ENCODE measurements around the gene LRRC39. TPM values are rescaled to one million over a fixed set of nuclear protein-coding genes. Genes with fewer than 3 reads are reported as not detected.

The LRRC39 gene
- total RNA-seq = 0.08 and 0.41 TPM in 2 replicates

DNA sequence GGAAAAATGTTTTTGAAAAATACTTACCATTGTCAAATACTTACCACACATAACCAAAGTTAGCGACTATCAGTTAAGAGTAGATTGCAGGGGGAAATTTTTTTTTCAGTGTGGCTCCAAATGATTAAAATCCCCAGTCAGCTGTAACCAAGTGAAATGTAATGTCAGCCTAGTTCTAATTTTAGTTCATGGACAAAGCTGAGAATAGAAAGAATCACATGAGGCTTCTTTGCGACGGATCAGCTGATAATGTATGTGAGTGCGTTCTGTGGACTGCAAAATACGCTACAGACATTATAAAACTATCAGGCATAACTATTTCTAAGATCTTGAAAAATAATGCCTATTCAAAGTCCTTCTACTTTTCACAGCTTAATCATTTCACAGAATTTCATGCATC is at the start of gene LRRC39:
LRRC39 (minus strand) TSS at position 166 of the 400 bp plus-strand sequence. CDS start 9,740 bp downstream, outside the sequence.
- TF ChIP-seq, protein P1, sequence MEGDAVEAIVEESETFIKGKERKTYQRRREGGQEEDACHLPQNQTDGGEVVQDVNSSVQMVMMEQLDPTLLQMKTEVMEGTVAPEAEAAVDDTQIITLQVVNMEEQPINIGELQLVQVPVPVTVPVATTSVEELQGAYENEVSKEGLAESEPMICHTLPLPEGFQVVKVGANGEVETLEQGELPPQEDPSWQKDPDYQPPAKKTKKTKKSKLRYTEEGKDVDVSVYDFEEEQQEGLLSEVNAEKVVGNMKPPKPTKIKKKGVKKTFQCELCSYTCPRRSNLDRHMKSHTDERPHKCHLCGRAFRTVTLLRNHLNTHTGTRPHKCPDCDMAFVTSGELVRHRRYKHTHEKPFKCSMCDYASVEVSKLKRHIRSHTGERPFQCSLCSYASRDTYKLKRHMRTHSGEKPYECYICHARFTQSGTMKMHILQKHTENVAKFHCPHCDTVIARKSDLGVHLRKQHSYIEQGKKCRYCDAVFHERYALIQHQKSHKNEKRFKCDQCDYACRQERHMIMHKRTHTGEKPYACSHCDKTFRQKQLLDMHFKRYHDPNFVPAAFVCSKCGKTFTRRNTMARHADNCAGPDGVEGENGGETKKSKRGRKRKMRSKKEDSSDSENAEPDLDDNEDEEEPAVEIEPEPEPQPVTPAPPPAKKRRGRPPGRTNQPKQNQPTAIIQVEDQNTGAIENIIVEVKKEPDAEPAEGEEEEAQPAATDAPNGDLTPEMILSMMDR (IDR thresholded peaks at IDR 0.05; ENCODE audit: insufficient read depth, low read length, poor library complexity, severe bottlenecking) = no peak
- Histone ChIP-seq H3K36me3 (ENCODE audit: control insufficient read depth, insufficient read depth, low read length) (no peaks in the 10 kb centered on the region), H3K27me3 (ENCODE audit: control insufficient read depth, insufficient read depth, low read length) (no peaks in the 10 kb centered on the region), H3K4me3 (ENCODE audit: low read depth, low read length) (no peak within 1 kb of the TSS)
- DNase-seq (ENCODE audit: low read depth) = no peak

DNA sequence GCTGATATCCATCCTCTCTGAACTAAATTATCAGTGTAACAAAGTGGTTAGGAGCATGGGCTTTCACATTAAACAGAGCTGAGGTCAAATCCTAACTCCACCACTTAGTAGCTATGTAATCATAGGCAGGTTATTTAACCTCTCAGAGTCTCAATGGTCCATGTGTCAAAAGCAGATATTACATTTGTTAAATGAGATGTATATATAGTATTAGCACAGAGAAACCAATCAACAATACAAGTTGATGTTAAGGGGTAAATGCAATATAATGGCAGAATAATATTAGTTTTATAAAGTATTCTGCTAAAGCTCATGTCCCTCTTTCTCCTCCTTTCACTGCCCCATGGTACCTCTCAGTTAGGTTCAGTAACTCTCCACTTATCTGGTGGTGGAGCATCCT is 44.4 kb upstream of the LRRC39 start:
- H3K36me3 ChIP-seq (ENCODE audit: control insufficient read depth, insufficient read depth, low read length) = no peaks in the 10 kb centered on the region

DNA sequence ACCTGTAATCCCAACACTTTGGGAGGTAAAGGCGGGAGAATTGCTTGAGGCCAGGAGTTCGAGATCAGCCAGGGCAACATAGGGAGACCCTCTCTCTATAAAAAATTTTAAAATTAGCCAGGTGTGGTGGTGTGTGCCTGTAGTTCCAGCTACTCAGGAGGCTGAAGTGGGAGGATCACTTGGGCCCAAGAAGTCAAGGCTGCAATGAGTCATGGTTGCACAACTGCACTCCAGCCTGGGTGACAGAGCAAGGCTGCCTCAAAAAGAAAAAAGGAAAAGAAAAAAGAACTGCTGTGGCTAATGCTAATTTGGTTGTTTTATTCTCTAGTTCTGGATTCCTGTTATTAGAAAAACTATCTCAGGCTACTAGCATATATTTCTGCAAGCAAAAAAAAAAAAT is 41.8 kb upstream of the LRRC39 start:
- H3K4me3 ChIP-seq (ENCODE audit: low read depth, low read length) = no peak overlapping the region
- H3K27me3 ChIP-seq (ENCODE audit: control insufficient read depth, insufficient read depth, low read length) = no peaks in the 10 kb centered on the region
- no peaks in the 10 kb centered on the region for H3K36me3 ChIP-seq (ENCODE audit: control insufficient read depth, insufficient read depth, low read length)
- no peak for DNase-seq (ENCODE audit: low read depth)
- TF ChIP-seq, protein P1 (IDR thresholded peaks at IDR 0.05; ENCODE audit: insufficient read depth, low read length, poor library complexity, severe bottlenecking) = no peak

More for the DNA sequence above, 44.4 kb upstream of the LRRC39 start:
- Histone ChIP-seq H3K4me3 (ENCODE audit: low read depth, low read length) (no peak overlapping the region), H3K27me3 (ENCODE audit: control insufficient read depth, insufficient read depth, low read length) (no peaks in the 10 kb centered on the region)
- no peak for DNase-seq (ENCODE audit: low read depth)
- TF ChIP-seq, protein P1 (IDR thresholded peaks at IDR 0.05; ENCODE audit: insufficient read depth, low read length, poor library complexity, severe bottlenecking) = no peak

DNA sequence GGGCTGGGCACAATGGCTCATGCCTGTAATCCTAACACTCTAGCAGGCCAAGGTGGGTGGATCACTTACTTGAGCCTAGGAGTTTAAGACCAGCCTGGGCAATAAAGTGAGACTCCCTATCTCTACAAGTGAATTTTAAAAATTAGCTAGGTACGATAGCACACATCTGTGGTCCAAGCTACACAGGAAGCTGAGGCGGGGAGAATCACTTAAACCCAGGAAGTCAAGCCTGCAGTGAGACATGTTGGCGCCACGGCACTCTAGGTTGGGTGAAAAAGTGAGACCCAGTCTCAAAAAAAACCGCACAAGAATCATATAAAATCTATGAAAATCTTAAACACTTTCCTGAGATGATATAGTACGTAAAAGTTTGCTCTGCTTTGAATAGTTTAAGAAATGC is 41.4 kb upstream of the LRRC39 start:
- no peaks in the 10 kb centered on the region for H3K36me3 ChIP-seq (ENCODE audit: control insufficient read depth, insufficient read depth, low read length)
- TF ChIP-seq, protein P1 (IDR thresholded peaks at IDR 0.05; ENCODE audit: insufficient read depth, low read length, poor library complexity, severe bottlenecking) = no peak
- H3K27me3 ChIP-seq (ENCODE audit: control insufficient read depth, insufficient read depth, low read length) = no peaks in the 10 kb centered on the region
- H3K4me3 ChIP-seq (ENCODE audit: low read depth, low read length) = no peak overlapping the region
- DNase-seq (ENCODE audit: low read depth) = no peak

DNA sequence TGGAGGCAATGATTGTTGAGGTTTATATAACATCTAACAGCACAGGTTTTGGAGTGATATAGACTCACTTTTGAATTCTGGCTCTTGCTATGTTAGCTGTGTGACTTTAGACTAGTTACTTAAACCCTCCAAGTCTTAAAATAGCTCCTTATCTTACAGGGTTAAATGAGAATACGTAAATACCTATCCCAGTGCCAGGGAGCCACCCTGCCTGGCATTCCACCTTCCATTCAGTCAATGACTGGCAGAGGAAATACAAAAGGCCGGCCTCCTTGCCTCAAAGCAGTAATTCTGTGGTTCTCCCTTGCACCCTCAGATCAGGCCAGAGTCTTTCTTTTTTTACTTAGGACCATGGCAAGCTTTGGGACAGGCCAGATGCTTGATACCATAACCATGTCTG is 39.8 kb upstream of the LRRC39 start:
- Histone ChIP-seq H3K36me3 (ENCODE audit: control insufficient read depth, insufficient read depth, low read length) (no peaks in the 10 kb centered on the region), H3K4me3 (ENCODE audit: low read depth, low read length) (no peak overlapping the region), H3K27me3 (ENCODE audit: control insufficient read depth, insufficient read depth, low read length) (no peaks in the 10 kb centered on the region)

DNA sequence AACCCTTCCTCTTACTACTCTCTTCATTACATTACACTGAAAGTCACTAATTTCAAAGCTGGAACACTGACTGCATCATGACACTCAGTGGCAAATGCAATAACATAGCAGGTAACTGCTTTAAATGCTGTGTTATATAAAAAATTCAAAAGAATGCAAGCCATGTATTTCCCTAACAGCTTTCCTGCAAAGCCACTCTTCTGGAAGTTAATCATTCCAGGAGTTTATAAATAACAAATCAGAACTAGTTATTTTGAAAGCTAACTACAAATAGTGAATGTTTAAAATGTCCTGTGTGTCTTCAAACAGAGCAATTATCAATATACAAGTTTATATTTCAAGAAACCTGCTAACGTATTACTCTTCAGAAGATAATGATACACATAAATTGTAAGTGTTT is 37.0 kb upstream of the LRRC39 start:
- TF ChIP-seq, protein P1 (IDR thresholded peaks at IDR 0.05; ENCODE audit: insufficient read depth, low read length, poor library complexity, severe bottlenecking) = no peak
- DNase-seq (ENCODE audit: low read depth) = no peak
- Histone ChIP-seq H3K4me3 (ENCODE audit: low read depth, low read length) (no peak overlapping the region), H3K36me3 (ENCODE audit: control insufficient read depth, insufficient read depth, low read length) (no peaks in the 10 kb centered on the region), H3K27me3 (ENCODE audit: control insufficient read depth, insufficient read depth, low read length) (no peaks in the 10 kb centered on the region)

More for the DNA sequence above, 39.8 kb upstream of the LRRC39 start:
- no peak for DNase-seq (ENCODE audit: low read depth)
- TF ChIP-seq, protein P1 (IDR thresholded peaks at IDR 0.05; ENCODE audit: insufficient read depth, low read length, poor library complexity, severe bottlenecking) = no peak

All from kidney epithelial cell (primary cell).